Endothelial cell of umbilical vein (primary cell): ENCODE measurements around the gene HIP1. TPM values are rescaled to one million over a fixed set of nuclear protein-coding genes. Genes with fewer than 3 reads are reported as not detected.
"Not testable (repeated sequence)": the region's sequence is repeated elsewhere in the genome, so short reads cannot be mapped to it uniquely, and the experiment has no call there.

ENCODE experiments used
- BruUV-seq: library from RNA; stranded (reverse); fragments of 400-500 nt; replicated peaks from 2 replicates; lab custom pipeline; 2021; lab: Mats Ljungman, UMichigan
- CTCF ChIA-PET: fragments of 300-600, 350-600 bp; sonication (Branson Sonifier 250); formaldehyde crosslinking; loops from one replicate; lab custom pipeline; 2021; ENCODE audit warnings: antibody characterized with exemption, inconsistent platforms; lab: Charles Lee
- POLR2A ChIA-PET: fragments of 300-600, 350-600 bp; sonication (Branson Sonifier 250); formaldehyde crosslinking; loops from one replicate; lab custom pipeline; 2021; ENCODE audit warnings: antibody characterized with exemption, inconsistent platforms; lab: Charles Lee
- DNase-seq: peaks from one replicate; pipeline ENCODE4 v3.0.0-alpha.2; 2011; ENCODE audit warnings: low read depth, low spot score
- FAIRE-seq: peaks from 2 replicates; lab custom pipeline; 2011; peaks lifted over from hg19 to GRCh38; lab: Jason Lieb, UNC
- H2AFZ ChIP-seq: 2 replicates; pipeline ENCODE4 v1.6.0; 2012; ENCODE audit warnings: low read depth, low read length, control low read depth, inconsistent platforms
- H3K27ac ChIP-seq: 2 replicates; pipeline ENCODE4 v1.5.1; 2011; ENCODE audit warnings: low read depth, mild to moderate bottlenecking, control low read depth, low read length, moderate library complexity; ENCODE audit not compliant: insufficient read depth
- H3K27me3 ChIP-seq, 2 experiments: 2 replicates each; pipeline versions ENCODE4 v1.6.0 to v1.6.1; 2011; ENCODE audit warnings: low read length in 2 of 2, mixed read lengths in 1 of 2; ENCODE audit not compliant: control insufficient read depth in 2 of 2, insufficient read depth in 2 of 2
- H3K36me3 ChIP-seq, 2 experiments: 2 replicates in 1 of 2; 3 replicates in 1 of 2; pipeline ENCODE4 v1.5.1; 2011; ENCODE audit warnings: low read length in 2 of 2, mild to moderate bottlenecking in 1 of 2, moderate library complexity in 1 of 2; ENCODE audit not compliant: control insufficient read depth in 2 of 2, insufficient read depth in 2 of 2; ENCODE audit errors: extremely low read depth in 1 of 2
- H3K4me1 ChIP-seq: 3 replicates; pipeline ENCODE4 v1.5.1; 2011; ENCODE audit warnings: mild to moderate bottlenecking, low read length; ENCODE audit not compliant: control insufficient read depth, insufficient read depth; ENCODE audit errors: extremely low read depth
- H3K4me2 ChIP-seq: 2 replicates; pipeline ENCODE4 v1.6.1; 2011; ENCODE audit warnings: low read length, control low read depth, mixed read lengths; ENCODE audit not compliant: insufficient read depth
- H3K4me3 ChIP-seq, 3 experiments: fragments of 200-600 bp in 1 of 3; sonication (generic), shearing (Covaris generic) in 1 of 3; replicated peaks in 1 of 3; 2 replicates each; pipeline ENCODE4 v1.5.1; 2011 to 2016; ENCODE audit warnings: control low read depth in 3 of 3, low read length in 3 of 3, mild to moderate bottlenecking in 2 of 3, inconsistent platforms in 1 of 3, low read depth in 1 of 3, moderate library complexity in 1 of 3; ENCODE audit not compliant: insufficient read depth in 1 of 3
- H3K79me2 ChIP-seq: 2 replicates; pipeline ENCODE4 v1.6.0; 2012; ENCODE audit warnings: low read length, inconsistent platforms; ENCODE audit not compliant: control insufficient read depth, insufficient read depth
- H3K9ac ChIP-seq: replicated peaks from 2 replicates; pipeline ENCODE3; 2011; ENCODE audit warnings: low read length, control low read depth; ENCODE audit not compliant: insufficient read depth; ENCODE audit errors: extremely low read depth
- H3K9me1 ChIP-seq: replicated peaks from 3 replicates; pipeline ENCODE4 v1.6.0; 2011; ENCODE audit warnings: mild to moderate bottlenecking, low read length; ENCODE audit not compliant: control insufficient read depth, insufficient read depth; ENCODE audit errors: extremely low read depth
- H3K9me3 ChIP-seq: replicated peaks from 2 replicates; pipeline ENCODE4 v1.5.1; 2012; ENCODE audit warnings: low read length, inconsistent platforms; ENCODE audit not compliant: control insufficient read depth, insufficient read depth
- H4K20me1 ChIP-seq: replicated peaks from 2 replicates; pipeline ENCODE3; 2011; ENCODE audit warnings: mild to moderate bottlenecking, low read length; ENCODE audit not compliant: control insufficient read depth, insufficient read depth; ENCODE audit errors: extremely low read depth
- dilution Hi-C: fragments of 300-500 bp; cut with MboI; formaldehyde crosslinking; loops from one replicate; pipeline ENCODE4 v1.15.0; 2019; ENCODE audit warnings: low sequenced_read_pairs; ENCODE audit not compliant: extremely low pct_ligation_motif_present
- intact Hi-C: fragments of 100-400 bp; cut with micrococcal nuclease; formaldehyde crosslinking; loops from one replicate; pipeline ENCODE4 v1.10.0; 2022
- polyA plus RNA-seq, 4 experiments: library from polyadenylated mRNA; depleted of rRNA in 3 of 4; stranded (reverse) in 3 of 4; unstranded in 1 of 4; fragments of >200 nt; gene quantifications; 2 replicates each; pipeline versions ENCODE4 v1.2.1 to v1.2.3, GENCODE V29; 2011 to 2012; ENCODE audit warnings: missing spikeins in 1 of 4
- total RNA-seq: library from RNA; stranded (reverse); gene quantifications from 2 replicates; pipeline ENCODE4 v1.2.3, GENCODE V29; 2021

Gene HIP1
- total and polyA plus RNA-seq, 2 donors (not counting 3 experiments of a cell fraction or from before 2014, with no cell fraction given), result 23.7 to 47.6 TPM

- POLR2A ChIA-PET, dilution Hi-C loops, BruUV-seq: not testable (repeated sequence)
Observed at GRCh38 chr7:75518842-75519241, 219.9 kb downstream of the HIP1 start.

GRCh38 chr7:75509033-75509432 is 229.7 kb downstream of the HIP1 start:
- CTCF ChIA-PET, H2AFZ ChIP-seq: not testable (repeated sequence)

More at GRCh38 chr7:75518842-75519241, 219.9 kb downstream of the HIP1 start:
- FAIRE-seq, H3K9ac ChIP-seq, H3K4me2 ChIP-seq, H3K27me3 ChIP-seq, H3K9me3 ChIP-seq, H2AFZ ChIP-seq, CTCF ChIA-PET, intact Hi-C loops, H3K9me1 ChIP-seq, H3K4me1 ChIP-seq, H3K4me3 ChIP-seq, H4K20me1 ChIP-seq, H3K27ac ChIP-seq, H3K36me3 ChIP-seq, DNase-seq: not testable (repeated sequence)
- peaks cover 18% of the 10 kb centered on the region for H3K79me2 ChIP-seq

GRCh38 chr7:75492020-75492419 is 246.7 kb downstream of the HIP1 start, which contains the start of gene SPDYE5:
SPDYE5 (plus strand) TSS chr7:75492320; CDS start chr7:75494048, 1,728 bp downstream.
- H3K79me2 ChIP-seq, DNase-seq, H3K4me3 ChIP-seq, H3K36me3 ChIP-seq, H3K9me1 ChIP-seq, intact Hi-C loops, H2AFZ ChIP-seq, H3K4me2 ChIP-seq, H3K4me1 ChIP-seq, BruUV-seq, FAIRE-seq, H3K27ac ChIP-seq, H3K27me3 ChIP-seq, H4K20me1 ChIP-seq, H3K9me3 ChIP-seq, POLR2A ChIA-PET, H3K9ac ChIP-seq, CTCF ChIA-PET, dilution Hi-C loops: not testable (repeated sequence)

More at GRCh38 chr7:75509033-75509432, 229.7 kb downstream of the HIP1 start:
- H3K4me1 ChIP-seq, intact Hi-C loops, H3K4me3 ChIP-seq, DNase-seq, BruUV-seq, dilution Hi-C loops, POLR2A ChIA-PET, FAIRE-seq, H4K20me1 ChIP-seq, H3K9me1 ChIP-seq, H3K4me2 ChIP-seq, H3K9ac ChIP-seq, H3K27me3 ChIP-seq, H3K9me3 ChIP-seq, H3K36me3 ChIP-seq, H3K79me2 ChIP-seq, H3K27ac ChIP-seq: not testable (repeated sequence)
